NOMO-1 treated with dmso at 0.1 percent for 144 hours (cell line): ENCODE measurements around the gene TM4SF18.

ENCODE experiments used
- DNase-seq: peaks from one replicate; lab custom pipeline; 2025; ENCODE audit not compliant: unreplicated experiment; lab: John Stamatoyannopoulos, UW

The TM4SF18 gene

GRCh38 chr3:149284034-149284433 is 49.4 kb downstream of the TM4SF18 start:
- no peak for DNase-seq

GRCh38 chr3:149283401-149283800 is 50.0 kb downstream of the TM4SF18 start:
- DNase-seq = no peak

GRCh38 chr3:149282836-149283235 is 50.6 kb downstream of the TM4SF18 start:
- DNase-seq = no peak

DNA sequence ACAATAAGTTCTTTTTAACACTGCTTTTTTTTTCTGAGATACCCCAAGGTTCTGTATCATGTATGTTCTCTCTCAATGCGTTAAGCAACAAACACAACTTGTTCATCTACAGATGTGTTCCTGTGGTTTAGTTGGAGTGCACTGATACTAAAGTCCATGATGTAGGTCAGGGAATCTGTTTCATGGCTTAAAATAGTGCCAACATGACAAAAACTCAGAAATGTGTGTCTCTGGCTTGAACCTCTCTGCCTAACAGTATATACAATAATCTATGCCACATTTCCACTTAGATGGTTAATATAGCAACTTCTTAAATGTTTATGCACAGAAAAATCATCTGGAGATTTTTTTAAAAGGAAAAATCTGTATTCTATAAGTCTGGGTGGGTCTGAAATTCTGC is 51.1 kb downstream of the TM4SF18 start:
- no peak for DNase-seq

DNA sequence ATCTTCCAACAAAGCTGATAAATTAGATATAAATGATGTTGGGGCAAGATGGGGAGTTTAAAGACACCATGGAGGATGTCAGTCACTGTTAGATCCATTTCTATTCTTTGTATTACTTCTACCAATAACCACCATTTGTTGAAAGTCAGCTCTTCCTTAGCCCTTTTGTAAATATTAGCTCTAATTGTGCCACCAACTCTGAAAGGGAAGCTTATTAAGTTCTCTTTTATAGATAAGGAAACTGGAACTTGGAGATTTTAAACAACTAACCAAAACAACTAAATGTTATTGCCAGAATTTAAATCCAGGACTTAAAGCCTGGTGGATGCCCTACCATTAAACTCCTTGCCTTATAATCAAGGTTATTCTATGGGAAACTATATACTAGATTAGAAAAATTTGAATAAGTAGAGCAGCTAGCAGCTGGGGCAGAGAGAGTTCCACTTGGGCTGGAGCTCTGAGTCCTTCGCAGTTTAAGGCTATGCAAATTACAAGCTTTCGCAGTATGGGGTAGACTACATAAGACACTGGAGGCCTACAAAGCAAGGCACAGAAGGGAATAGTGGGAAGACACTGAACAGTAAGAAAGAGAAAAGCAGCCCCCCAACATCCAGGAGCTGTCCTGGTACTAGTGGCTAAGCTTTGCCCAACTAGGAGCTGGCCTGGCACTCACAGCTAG is 52.6 kb downstream of the TM4SF18 start:
- no peak for DNase-seq

DNA sequence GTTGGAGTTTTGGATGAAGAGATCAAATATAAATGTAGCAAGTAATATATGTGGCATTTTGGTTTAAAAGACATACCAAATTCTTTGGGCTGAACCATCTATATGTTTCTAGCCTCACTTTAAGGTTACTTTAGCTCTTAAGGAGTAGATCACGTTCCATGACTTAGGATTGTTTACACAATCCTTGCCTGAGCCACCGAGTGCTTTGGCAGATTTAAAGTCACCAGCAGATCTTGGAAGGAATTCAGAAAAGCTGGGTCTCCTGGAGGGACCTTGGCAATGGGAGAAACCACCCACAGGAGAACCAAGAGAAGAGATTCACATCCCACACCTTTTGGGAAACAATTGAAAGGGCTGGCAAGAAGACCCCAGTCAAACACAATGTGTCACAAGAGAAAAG is 54.5 kb downstream of the TM4SF18 start:
- DNase-seq = no peak

DNA sequence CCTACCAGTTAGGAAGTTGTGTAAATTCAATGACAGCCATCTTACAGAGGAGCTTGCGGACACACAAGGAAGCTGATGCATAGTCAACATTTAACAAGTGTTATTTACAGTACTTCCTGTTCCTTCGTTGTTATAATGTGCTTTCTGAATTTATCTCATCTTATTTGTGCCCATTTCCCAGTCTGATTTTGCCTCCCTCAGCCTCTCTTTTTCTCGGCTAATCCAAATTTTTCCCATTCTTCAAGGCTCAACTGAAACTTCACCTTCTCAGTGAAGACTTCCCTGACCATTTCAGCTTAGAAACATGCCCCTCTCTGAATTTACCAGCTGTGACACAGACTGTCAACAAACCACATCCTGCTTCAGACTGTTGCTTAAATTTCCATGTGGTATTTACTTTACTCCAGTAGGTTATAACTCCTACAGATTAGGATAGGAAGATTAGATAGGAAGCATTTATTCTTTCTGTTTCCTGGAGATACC is 56.1 kb downstream of the TM4SF18 start:
- DNase-seq = peak; percentile 67

DNA sequence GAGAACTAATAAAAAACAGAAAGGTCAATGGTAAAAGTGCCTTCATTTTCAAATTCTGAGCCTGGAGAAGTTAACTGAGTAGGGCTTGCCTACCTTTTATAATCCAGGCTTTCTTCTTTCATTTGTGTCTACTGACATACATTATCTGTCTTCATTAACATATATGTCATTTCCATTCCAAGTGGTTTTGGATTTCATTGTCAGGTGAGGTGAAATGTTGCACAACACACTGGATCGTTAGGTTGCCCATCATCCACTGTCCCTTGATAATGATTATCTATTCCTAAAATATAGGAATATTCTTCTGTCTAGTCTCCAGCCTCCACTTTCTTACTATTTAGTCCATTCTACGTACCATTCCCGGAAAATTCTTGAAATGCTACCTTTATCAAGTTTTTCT is 56.8 kb downstream of the TM4SF18 start:
- no peak for DNase-seq

GRCh38 chr3:149274220-149274619 is 59.2 kb downstream of the TM4SF18 start:
- DNase-seq = no peak

- peak; percentile 60 for DNase-seq
Measured at GRCh38 chr3:149273096-149273751, 60.2 kb downstream of the TM4SF18 start.

GRCh38 chr3:149271669-149272068 is 61.8 kb downstream of the TM4SF18 start:
- no peak for DNase-seq

- no peak for DNase-seq
Measured at GRCh38 chr3:149270180-149270579, 63.3 kb downstream of the TM4SF18 start.

DNA sequence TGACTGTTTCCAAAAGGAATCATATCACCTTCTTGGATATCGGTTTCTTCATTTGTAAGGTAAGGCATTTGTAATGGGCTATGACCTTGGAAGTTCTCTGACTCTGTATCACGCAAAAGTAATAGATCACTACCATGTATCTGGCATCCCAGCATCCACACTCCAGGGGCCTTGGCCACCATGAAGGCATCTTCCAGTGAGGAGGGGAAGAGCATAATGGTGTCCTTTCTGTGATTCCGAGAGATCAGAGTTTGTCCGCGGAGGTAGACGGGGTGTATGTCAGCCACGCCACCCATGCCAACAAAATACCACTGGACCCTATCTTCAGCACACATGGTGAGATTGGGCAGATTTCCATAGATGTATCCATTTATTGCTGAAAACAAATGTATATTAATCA is 63.7 kb downstream of the TM4SF18 start:
- DNase-seq = no peak
